ENCODE results near the gene CRHR1. TPM values are rescaled to one million over a fixed set of nuclear protein-coding genes. Genes with fewer than 3 reads are reported as not detected.

The CRHR1 gene
- polyA plus RNA-seq, 2 of the 4 experiments (the other 2 are of a cell fraction) = 0.09 to 0.12 TPM

DNA sequence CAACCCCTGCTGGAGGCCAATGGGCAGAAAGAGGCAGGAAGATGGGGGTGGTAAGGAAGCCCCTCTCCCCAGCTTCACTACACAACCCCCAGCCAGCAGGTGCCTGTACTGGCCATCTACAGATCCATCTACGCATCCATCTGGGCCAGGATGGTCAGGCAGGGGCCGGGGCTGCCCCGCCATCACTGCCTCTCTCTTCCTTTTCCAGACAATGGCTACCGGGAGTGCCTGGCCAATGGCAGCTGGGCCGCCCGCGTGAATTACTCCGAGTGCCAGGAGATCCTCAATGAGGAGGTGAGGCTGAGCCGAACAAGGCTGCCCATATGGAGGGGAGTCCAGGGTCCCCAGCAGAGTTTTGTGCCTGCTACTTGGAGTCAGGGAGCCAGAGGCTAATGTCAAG, 37.0 kb downstream of the CRHR1 start:
- WGBS (ENCODE audit: missing lambda C conversion rate) = 94% methylated on average over 9 of the region's 9 CpGs
- no peak overlapping the region for H3K4me3 ChIP-seq
- FAIRE-seq (no peak), ATAC-seq (no peak), DNase-seq (ENCODE audit: low read depth in 1 of 2, low spot score in 1 of 2) (no peak)
- H3K4me2 ChIP-seq = no peak overlapping the region
- no peaks in the 10 kb centered on the region for H3K9me3 ChIP-seq
- POLR2A ChIA-PET = no interaction called here
- H3K27ac ChIP-seq = no peak overlapping the region
- TF ChIP-seq MYC (IDR thresholded peaks at IDR 0.05; ENCODE audit: borderline replicate concordance, low read length) (no peak), HOXB5 (CRISPR knock-in tag; IDR thresholded peaks at IDR 0.05) (no peak), CBX2 (IDR thresholded peaks at IDR 0.05; ENCODE audit: borderline replicate concordance, low read depth) (no peak), HEYL (CRISPR knock-in tag; IDR thresholded peaks at IDR 0.05) (no peak), SMC3 (IDR thresholded peaks at IDR 0.05) (no peak), JUNB (IDR thresholded peaks at IDR 0.05) (no peak), EHF (CRISPR knock-in tag; IDR thresholded peaks at IDR 0.05) (no peak), POLR2AphosphoS2 (conservative IDR thresholded peaks at IDR 0.05; ENCODE audit: low read length) (no peak), NFE2L2 (conservative IDR thresholded peaks at IDR 0.05; ENCODE audit: low read length) (no peak), EHMT2 (IDR thresholded peaks at IDR 0.05; ENCODE audit: low read depth) (no peak)
- TF ChIP-seq, protein P1, sequence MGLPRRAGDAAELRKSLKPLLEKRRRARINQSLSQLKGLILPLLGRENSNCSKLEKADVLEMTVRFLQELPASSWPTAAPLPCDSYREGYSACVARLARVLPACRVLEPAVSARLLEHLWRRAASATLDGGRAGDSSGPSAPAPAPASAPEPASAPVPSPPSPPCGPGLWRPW (IDR thresholded peaks at IDR 0.05) = no peak
- TF ChIP-seq, protein P2, sequence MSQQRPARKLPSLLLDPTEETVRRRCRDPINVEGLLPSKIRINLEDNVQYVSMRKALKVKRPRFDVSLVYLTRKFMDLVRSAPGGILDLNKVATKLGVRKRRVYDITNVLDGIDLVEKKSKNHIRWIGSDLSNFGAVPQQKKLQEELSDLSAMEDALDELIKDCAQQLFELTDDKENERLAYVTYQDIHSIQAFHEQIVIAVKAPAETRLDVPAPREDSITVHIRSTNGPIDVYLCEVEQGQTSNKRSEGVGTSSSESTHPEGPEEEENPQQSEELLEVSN (IDR thresholded peaks at IDR 0.05; ENCODE audit: borderline replicate concordance, low read depth) = no peak
- TF ChIP-seq, protein P3, sequence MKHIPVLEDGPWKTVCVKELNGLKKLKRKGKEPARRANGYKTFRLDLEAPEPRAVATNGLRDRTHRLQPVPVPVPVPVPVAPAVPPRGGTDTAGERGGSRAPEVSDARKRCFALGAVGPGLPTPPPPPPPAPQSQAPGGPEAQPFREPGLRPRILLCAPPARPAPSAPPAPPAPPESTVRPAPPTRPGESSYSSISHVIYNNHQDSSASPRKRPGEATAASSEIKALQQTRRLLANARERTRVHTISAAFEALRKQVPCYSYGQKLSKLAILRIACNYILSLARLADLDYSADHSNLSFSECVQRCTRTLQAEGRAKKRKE (CRISPR knock-in tag; IDR thresholded peaks at IDR 0.05; ENCODE audit: low read depth) = no peak
- CTCF ChIA-PET = interaction anchor here (0.6 to 6.6 kb wide), 6 partner anchors 10 to 181 kb away, joined by 3 to 63 read pairs (median 14); partner anchors contain the start of gene CRHR1
- no peaks in the 10 kb centered on the region for H3K4me1 ChIP-seq

DNA sequence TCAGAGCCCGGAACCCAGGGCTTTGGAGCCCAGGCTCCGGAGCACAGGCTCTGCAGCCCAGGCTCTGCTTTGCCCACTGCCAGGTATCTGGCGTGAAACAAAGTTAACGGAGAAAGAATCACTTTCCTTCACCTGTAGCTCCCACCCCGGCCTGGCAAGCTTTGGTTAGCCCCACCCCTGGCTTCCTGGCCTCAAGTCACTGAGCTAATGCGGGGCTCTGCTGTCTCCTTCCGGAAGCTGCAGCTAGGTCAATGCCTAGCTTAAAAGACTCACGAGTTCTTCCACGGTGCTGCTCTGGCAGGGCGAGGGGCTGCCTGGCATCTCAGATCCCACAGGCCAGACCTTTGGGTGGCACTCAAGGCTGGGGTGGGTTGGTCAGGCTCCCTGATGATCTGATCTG, 39.5 kb downstream of the CRHR1 start:
- ATAC-seq = no peak
- Histone ChIP-seq H3K4me1 (no peaks in the 10 kb centered on the region), H3K9me3 (no peaks in the 10 kb centered on the region), H3K4me2 (no peak overlapping the region), H3K4me3 (no peak overlapping the region), H3K27ac (no peak overlapping the region)
- no peak for FAIRE-seq
- CTCF ChIA-PET = interaction anchor here (0.6 to 2.1 kb wide), 7 partner anchors 8 to 428 kb away, joined by 3 to 11 read pairs (median 3); no protein-coding TSS in a partner anchor
- DNase-seq (ENCODE audit: low read depth in 1 of 2, low spot score in 1 of 2) = no peak
- POLR2A ChIA-PET = no interaction called here
- TF ChIP-seq, protein P1 (IDR thresholded peaks at IDR 0.05) = no peak
- no peak for TF ChIP-seq FOSB (CRISPR knock-in tag; IDR thresholded peaks at IDR 0.05)
- TF ChIP-seq, protein P4, sequence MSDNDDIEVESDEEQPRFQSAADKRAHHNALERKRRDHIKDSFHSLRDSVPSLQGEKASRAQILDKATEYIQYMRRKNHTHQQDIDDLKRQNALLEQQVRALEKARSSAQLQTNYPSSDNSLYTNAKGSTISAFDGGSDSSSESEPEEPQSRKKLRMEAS (IDR thresholded peaks at IDR 0.05) = no peak
- no peak for TF ChIP-seq GATA3 (IDR thresholded peaks at IDR 0.05; ENCODE audit: borderline replicate concordance)
- TF ChIP-seq, protein P5, sequence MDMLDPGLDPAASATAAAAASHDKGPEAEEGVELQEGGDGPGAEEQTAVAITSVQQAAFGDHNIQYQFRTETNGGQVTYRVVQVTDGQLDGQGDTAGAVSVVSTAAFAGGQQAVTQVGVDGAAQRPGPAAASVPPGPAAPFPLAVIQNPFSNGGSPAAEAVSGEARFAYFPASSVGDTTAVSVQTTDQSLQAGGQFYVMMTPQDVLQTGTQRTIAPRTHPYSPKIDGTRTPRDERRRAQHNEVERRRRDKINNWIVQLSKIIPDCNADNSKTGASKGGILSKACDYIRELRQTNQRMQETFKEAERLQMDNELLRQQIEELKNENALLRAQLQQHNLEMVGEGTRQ (IDR thresholded peaks at IDR 0.05) = no peak
- TF ChIP-seq POLR2A (IDR thresholded peaks at IDR 0.05; ENCODE audit: low read length) = no peak
- no peak for TF ChIP-seq FOSL2 (IDR thresholded peaks at IDR 0.05)
- TF ChIP-seq FOSL2 (CRISPR knock-in tag; IDR thresholded peaks at IDR 0.05) = no peak
- no peak for TF ChIP-seq CHD2 (IDR thresholded peaks at IDR 0.05; ENCODE audit: low read length, partially characterized antibody)
- TF ChIP-seq ZFP36 (IDR thresholded peaks at IDR 0.05; ENCODE audit: borderline replicate concordance, partially characterized antibody) = no peak
- TF ChIP-seq JUNB (IDR thresholded peaks at IDR 0.05) = no peak
- no peak for TF ChIP-seq RNF2 (IDR thresholded peaks at IDR 0.05; ENCODE audit: borderline replicate concordance, low read depth)
- TF ChIP-seq, protein P6, sequence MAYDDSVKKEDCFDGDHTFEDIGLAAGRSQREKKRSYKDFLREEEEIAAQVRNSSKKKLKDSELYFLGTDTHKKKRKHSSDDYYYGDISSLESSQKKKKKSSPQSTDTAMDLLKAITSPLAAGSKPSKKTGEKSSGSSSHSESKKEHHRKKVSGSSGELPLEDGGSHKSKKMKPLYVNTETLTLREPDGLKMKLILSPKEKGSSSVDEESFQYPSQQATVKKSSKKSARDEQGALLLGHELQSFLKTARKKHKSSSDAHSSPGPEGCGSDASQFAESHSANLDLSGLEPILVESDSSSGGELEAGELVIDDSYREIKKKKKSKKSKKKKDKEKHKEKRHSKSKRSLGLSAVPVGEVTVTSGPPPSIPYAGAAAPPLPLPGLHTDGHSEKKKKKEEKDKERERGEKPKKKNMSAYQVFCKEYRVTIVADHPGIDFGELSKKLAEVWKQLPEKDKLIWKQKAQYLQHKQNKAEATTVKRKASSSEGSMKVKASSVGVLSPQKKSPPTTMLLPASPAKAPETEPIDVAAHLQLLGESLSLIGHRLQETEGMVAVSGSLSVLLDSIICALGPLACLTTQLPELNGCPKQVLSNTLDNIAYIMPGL (CRISPR knock-in tag; IDR thresholded peaks at IDR 0.05; ENCODE audit: borderline replicate concordance) = no peak
- TF ChIP-seq RCOR1 (IDR thresholded peaks at IDR 0.05; ENCODE audit: low read depth, low read length) = no peak
- no peak for TF ChIP-seq BHLHE40 (IDR thresholded peaks at IDR 0.05; ENCODE audit: low read depth, low read length)
- TF ChIP-seq RFX5 (IDR thresholded peaks at IDR 0.05) = no peak
- no peak for TF ChIP-seq MYC (IDR thresholded peaks at IDR 0.05; ENCODE audit: borderline replicate concordance, low read length)
- 80% methylated on average over 10 of the region's 10 CpGs for WGBS (ENCODE audit: missing lambda C conversion rate)
